HepG2 (cell line): Measurements from ENCODE around the gene RALY. TPM values are rescaled to one million over a fixed set of nuclear protein-coding genes. Genes with fewer than 3 reads are reported as not detected.

Experiments
- ARID3A ChIP-seq: IDR thresholded peaks from 2 replicates; pipeline ENCODE4 v1.6.1; 2012; ENCODE audit warnings: low read depth, low read length, improper control_type of control experiment
- ATF4 ChIP-seq, 2 experiments: fragments of 450-650 bp in 1 of 2; sonication (generic) in 1 of 2; formaldehyde crosslinking; IDR thresholded peaks; 2 replicates each; pipeline versions ENCODE4 v1.5.0 to v1.8.0; 2020 to 2022; ENCODE audit warnings: mild to moderate bottlenecking in 1 of 2, missing genetic modification reagents in 1 of 2
- KLF16 ChIP-seq, 2 experiments: sonication (generic) in 1 of 2; formaldehyde crosslinking in 1 of 2; IDR thresholded peaks; 2 replicates each; pipeline versions ENCODE4 v1.6.1 to v1.8.0; 2016 to 2023; ENCODE audit warnings: missing genetic modification reagents in 2 of 2, missing compliant biosample characterization in 1 of 2
- MLX ChIP-seq: IDR thresholded peaks from 2 replicates; pipeline ENCODE4 v1.6.1; 2016
- MTERF4 ChIP-seq: sonication (generic); formaldehyde crosslinking; IDR thresholded peaks from 2 replicates; pipeline ENCODE4 v1.8.0; 2023; ENCODE audit warnings: mild to moderate bottlenecking, missing genetic modification reagents
- MYC ChIP-seq: sonication (generic); formaldehyde crosslinking; IDR thresholded peaks from 2 replicates; pipeline ENCODE4 v1.9.0; 2021; ENCODE audit warnings: missing genetic modification reagents, borderline replicate concordance
- POGZ ChIP-seq: sonication (generic); formaldehyde crosslinking; IDR thresholded peaks from 2 replicates; pipeline ENCODE4 v1.4.0; 2020; ENCODE audit warnings: mild to moderate bottlenecking, missing genetic modification reagents
- RFX5 ChIP-seq: IDR thresholded peaks from 2 replicates; pipeline ENCODE4 v1.6.1; 2011; ENCODE audit warnings: low read depth, low read length, improper control_type of control experiment
- SRSF9 ChIP-seq: fragments of 200-400 bp; formaldehyde crosslinking; IDR thresholded peaks from 2 replicates; pipeline ENCODE4 v1.6.1; 2018; ENCODE audit warnings: borderline replicate concordance, mild to moderate bottlenecking, low read depth, low read length; ENCODE audit not compliant: insufficient read depth, poor library complexity, severe bottlenecking
- SRY ChIP-seq: sonication (generic); formaldehyde crosslinking; IDR thresholded peaks from 2 replicates; pipeline ENCODE4 v1.8.0; 2022; ENCODE audit warnings: mild to moderate bottlenecking, missing genetic modification reagents
- TBL1XR1 ChIP-seq: fragments of 150-350 bp; IDR thresholded peaks from 2 replicates; pipeline ENCODE4 v1.6.1; 2014; ENCODE audit warnings: borderline replicate concordance, low read length; ENCODE audit not compliant: partially characterized antibody
- ZGPAT ChIP-seq: IDR thresholded peaks from 2 replicates; pipeline ENCODE4 v1.6.1; 2016; ENCODE audit warnings: mild to moderate bottlenecking
- ZNF20 ChIP-seq: sonication (generic); formaldehyde crosslinking; IDR thresholded peaks from 2 replicates; pipeline ENCODE4 v1.4.0; 2020; ENCODE audit warnings: mild to moderate bottlenecking, moderate library complexity, missing genetic modification reagents
- ZNF234 ChIP-seq: sonication (generic); formaldehyde crosslinking; conservative IDR thresholded peaks from 2 replicates; pipeline ENCODE4 v1.5.1; 2020; ENCODE audit warnings: mild to moderate bottlenecking, missing genetic modification reagents
- ZNF264 ChIP-seq: sonication (generic); formaldehyde crosslinking; IDR thresholded peaks from 2 replicates; pipeline ENCODE4 v1.4.0; 2020; ENCODE audit warnings: missing genetic modification reagents
- ZNF276 ChIP-seq: sonication (generic); formaldehyde crosslinking; IDR thresholded peaks from 2 replicates; pipeline ENCODE4 v1.4.0; 2020; ENCODE audit warnings: mild to moderate bottlenecking, low read depth, missing genetic modification reagents
- ZNF547 ChIP-seq: sonication (generic); formaldehyde crosslinking; IDR thresholded peaks from 2 replicates; pipeline ENCODE4 v1.5.1; 2020; ENCODE audit warnings: mild to moderate bottlenecking, missing genetic modification reagents
- ZNF589 ChIP-seq: sonication (generic); formaldehyde crosslinking; conservative IDR thresholded peaks from 2 replicates; pipeline ENCODE4 v1.8.0; 2022; ENCODE audit warnings: mild to moderate bottlenecking, moderate library complexity, missing genetic modification reagents
- ZNF703 ChIP-seq: sonication (generic); formaldehyde crosslinking; IDR thresholded peaks from 2 replicates; pipeline ENCODE4 v1.5.1; 2020; ENCODE audit warnings: missing genetic modification reagents, mild to moderate bottlenecking, moderate library complexity, borderline replicate concordance
- ZSCAN25 ChIP-seq: sonication (generic); formaldehyde crosslinking; IDR thresholded peaks from 2 replicates; pipeline ENCODE4 v1.8.0; 2022; ENCODE audit warnings: mild to moderate bottlenecking, missing genetic modification reagents
- polyA plus RNA-seq, 8 experiments: library from polyadenylated mRNA; depleted of rRNA in 3 of 8; stranded (reverse) in 7 of 8; unstranded in 1 of 8; fragments of >200 nt; fragmentation: Illumina TruSeq in 4 of 8; extraction: Trizol in 4 of 8; gene quantifications; 2 replicates each; pipeline versions ENCODE4 v1.2.1 to v1.2.3, GENCODE V29; 2011 to 2016; ENCODE audit warnings: low read depth in 4 of 8, missing spikeins in 1 of 8, mixed read lengths in 1 of 8; ENCODE audit not compliant: insufficient read depth in 1 of 8
- total RNA-seq, 5 experiments: library from RNA; depleted of rRNA; stranded (reverse); fragments of >200 nt; fragmentation: Illumina TruSeq; extraction: Trizol; gene quantifications; 2 replicates each; pipeline ENCODE4 v1.2.3, GENCODE V29; 2016; ENCODE audit warnings: low read depth in 1 of 5

Gene RALY
- total and polyA plus RNA-seq, 2 of the 13 experiments (the other 11 are each of a cell fraction or from before 2014, with no cell fraction given) = 178 to 186 TPM

- peak; percentile 73 for TF ChIP-seq MLX
- no peak; the same call in 1 of the 2 replicates for TF ChIP-seq MTERF4 (CRISPR knock-in tag)
- no peak; the same call in 1 of the 2 replicates for TF ChIP-seq POGZ (CRISPR knock-in tag)
- TF ChIP-seq ZNF20 = no peak
- no peak for TF ChIP-seq ZGPAT (CRISPR knock-in tag)
- no peak for TF ChIP-seq ZNF703
- TF ChIP-seq ZNF589 (CRISPR knock-in tag) = peak; percentile 69; the same call in 1 of the 2 replicates
- TF ChIP-seq ATF4 (CRISPR knock-in tag; IDR thresholded peaks at IDR 0.05) = peak in 1 of 2 experiments; percentile 61; a peak in 1 of 4 replicates
- TF ChIP-seq RFX5 = no peak
- peak; percentile 32; the same call in 1 of the 2 replicates for TF ChIP-seq ZNF276 (CRISPR knock-in tag)
- TF ChIP-seq ZSCAN25 (CRISPR knock-in tag) = peak; percentile 38; the same call in 1 of the 2 replicates
- TF ChIP-seq TBL1XR1 = peak; percentile 44
- TF ChIP-seq ZNF234 (CRISPR knock-in tag) = peak; percentile 66; the same call in 1 of the 2 replicates
- 0 out of 2 replicates have a peak, but pooled peaks have one; percentile 14 for TF ChIP-seq ARID3A
- TF ChIP-seq SRY (CRISPR knock-in tag) = peak; percentile 95
- TF ChIP-seq ZNF547 (CRISPR knock-in tag) = peak; percentile 71
- TF ChIP-seq SRSF9 = no peak
- TF ChIP-seq KLF16 (CRISPR knock-in tag; IDR thresholded peaks at IDR 0.05) = peak in 1 of 2 experiments; percentile 26; a peak in 1 of 4 replicates
- TF ChIP-seq MYC (CRISPR knock-in tag) = peak; percentile 86; the same call in 1 of the 2 replicates
- TF ChIP-seq ZNF264 (CRISPR knock-in tag) = no peak
Measured at GRCh38 chr20:33993576-33994221, at the start of gene RALY (continued).
